AG09309 (cell line): Measurements from ENCODE around the gene CELF2.

Experiments
- DNase-seq: peaks from one replicate; pipeline ENCODE4 v3.0.0-alpha.2; 2010; ENCODE audit warnings: low read depth
- H3K4me3 ChIP-seq: 2 replicates; pipeline ENCODE4 v1.5.1; 2011; ENCODE audit warnings: mild to moderate bottlenecking, low read depth, low read length, moderate library complexity; ENCODE audit not compliant: control insufficient read depth
- CTCF ChIP-seq: IDR thresholded peaks from 2 replicates; pipeline ENCODE4 v1.5.1; 2011; ENCODE audit warnings: mild to moderate bottlenecking, low read depth, low read length, inconsistent platforms; ENCODE audit not compliant: insufficient read depth, control insufficient read depth; ENCODE audit errors: missing control alignments

CELF2 gene

GRCh38 chr10:11045487-11045886, 27.8 kb downstream of the CELF2 start:
- no peak for DNase-seq
- TF ChIP-seq CTCF, result no peak
- no peak overlapping the region for H3K4me3 ChIP-seq

GRCh38 chr10:11045995-11046775, 28.5 kb downstream of the CELF2 start:
- TF ChIP-seq CTCF, result no peak
- H3K4me3 ChIP-seq, result no peak overlapping the region
- no peak for DNase-seq

- no peak overlapping the region for H3K4me3 ChIP-seq
- no peak for TF ChIP-seq CTCF
- no peak for DNase-seq
Measured at GRCh38 chr10:11046776-11047160, 29.1 kb downstream of the CELF2 start.

- TF ChIP-seq CTCF, result no peak
- no peak for DNase-seq
- H3K4me3 ChIP-seq, result no peak overlapping the region
Measured at GRCh38 chr10:11048707-11049278, 31.1 kb downstream of the CELF2 start.

- H3K4me3 ChIP-seq, result no peak overlapping the region
- DNase-seq, result no peak
- no peak for TF ChIP-seq CTCF
Measured at GRCh38 chr10:11049806-11050205, 32.1 kb downstream of the CELF2 start.

- no peak for DNase-seq
- no peak for TF ChIP-seq CTCF
- H3K4me3 ChIP-seq, result no peak overlapping the region
Measured at GRCh38 chr10:11050301-11051287, 32.9 kb downstream of the CELF2 start.
